ENCODE data around the gene COA8.
A peak's percentile ranks its signal among the peaks of the same experiment; 100 is the strongest.

Gene COA8

GRCh38 chr14:103518422-103519042 lies 44.2 kb upstream of the COA8 start:
- no peak overlapping the region for H3K4me3 ChIP-seq (ENCODE audit: low read length)
- peak; percentile 60 for DNase-seq (ENCODE audit: low read depth)
- TF ChIP-seq CTCF (IDR thresholded peaks at IDR 0.05; ENCODE audit: insufficient read depth, low read depth, low read length, missing control alignments) = peak; percentile 91

DNA sequence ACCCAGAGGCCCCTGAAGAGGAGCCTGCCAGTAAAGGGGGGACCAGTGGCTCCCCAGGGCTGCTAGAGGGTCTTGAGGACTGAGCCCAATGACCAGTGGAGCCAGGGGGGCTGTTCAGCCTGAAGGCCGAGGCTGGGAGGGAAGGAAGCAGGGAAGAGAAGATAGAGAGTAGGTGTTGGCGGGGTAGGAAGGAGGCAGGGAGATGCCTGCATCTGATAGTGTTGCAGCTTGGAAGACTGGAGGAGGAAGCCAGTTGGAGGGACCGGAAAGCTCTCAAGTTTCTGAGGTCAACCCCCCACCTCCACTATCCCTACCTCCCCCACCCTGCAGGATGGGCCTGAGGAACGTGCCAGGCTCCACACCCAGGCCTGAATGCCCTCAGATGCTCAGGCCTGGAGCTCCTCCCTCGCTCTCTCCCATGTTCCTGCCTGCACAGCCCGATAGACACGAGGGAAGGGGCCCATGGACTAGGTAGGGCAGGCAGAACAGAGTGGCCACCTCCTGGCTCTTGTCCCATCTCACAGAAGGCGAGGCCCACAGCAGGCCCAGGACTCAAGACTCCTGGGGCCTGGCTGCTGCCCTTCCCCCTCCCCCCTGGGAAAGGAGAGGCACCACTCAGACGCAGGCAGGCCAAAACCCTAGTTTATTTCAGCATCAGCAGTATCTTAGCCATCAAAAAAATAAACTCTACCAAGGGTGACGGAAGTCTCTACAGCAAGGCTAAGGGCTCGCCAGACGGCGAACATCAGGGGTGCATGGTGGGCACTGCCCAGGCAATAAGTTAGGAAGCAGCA lies 43.5 kb upstream of the COA8 start:
- H3K4me3 ChIP-seq (ENCODE audit: low read length) = no peak overlapping the region
- TF ChIP-seq CTCF (IDR thresholded peaks at IDR 0.05; ENCODE audit: insufficient read depth, low read depth, low read length, missing control alignments) = no peak
- DNase-seq (ENCODE audit: low read depth) = no peak

DNA sequence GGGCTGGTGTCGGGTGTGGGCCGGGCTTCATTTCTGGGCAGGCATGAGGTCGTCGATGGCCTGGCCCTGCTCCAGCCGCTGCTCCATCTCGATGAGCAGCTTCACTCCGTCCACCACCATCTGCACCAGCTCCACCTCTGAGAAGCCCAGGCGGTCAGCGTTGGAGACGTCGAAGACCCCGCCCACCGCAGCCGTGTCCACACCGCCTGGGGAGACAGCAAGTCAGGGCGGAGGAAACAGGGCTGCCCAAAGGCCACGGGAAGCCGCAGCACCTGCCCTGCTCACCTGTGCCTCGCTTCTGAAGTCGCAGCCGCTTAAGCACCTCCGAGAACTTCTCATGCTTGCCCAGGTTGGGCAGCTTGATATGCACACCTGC lies 42.9 kb upstream of the COA8 start:
- no peak for DNase-seq (ENCODE audit: low read depth)
- H3K4me3 ChIP-seq (ENCODE audit: low read length) = no peak overlapping the region
- TF ChIP-seq CTCF (IDR thresholded peaks at IDR 0.05; ENCODE audit: insufficient read depth, low read depth, low read length, missing control alignments) = no peak

- H3K4me3 ChIP-seq (ENCODE audit: low read length) = no peak overlapping the region
- no peak for DNase-seq (ENCODE audit: low read depth)
- TF ChIP-seq CTCF (IDR thresholded peaks at IDR 0.05; ENCODE audit: insufficient read depth, low read depth, low read length, missing control alignments) = no peak
Observed at GRCh38 chr14:103520269-103520656, 42.5 kb upstream of the COA8 start.

GRCh38 chr14:103520657-103521437 lies 41.9 kb upstream of the COA8 start:
- H3K4me3 ChIP-seq (ENCODE audit: low read length) = peak overlapping the region; percentile 60
- DNase-seq (ENCODE audit: low read depth) = peak; percentile 43
- peak; percentile 35 for TF ChIP-seq CTCF (IDR thresholded peaks at IDR 0.05; ENCODE audit: insufficient read depth, low read depth, low read length, missing control alignments)

DNA sequence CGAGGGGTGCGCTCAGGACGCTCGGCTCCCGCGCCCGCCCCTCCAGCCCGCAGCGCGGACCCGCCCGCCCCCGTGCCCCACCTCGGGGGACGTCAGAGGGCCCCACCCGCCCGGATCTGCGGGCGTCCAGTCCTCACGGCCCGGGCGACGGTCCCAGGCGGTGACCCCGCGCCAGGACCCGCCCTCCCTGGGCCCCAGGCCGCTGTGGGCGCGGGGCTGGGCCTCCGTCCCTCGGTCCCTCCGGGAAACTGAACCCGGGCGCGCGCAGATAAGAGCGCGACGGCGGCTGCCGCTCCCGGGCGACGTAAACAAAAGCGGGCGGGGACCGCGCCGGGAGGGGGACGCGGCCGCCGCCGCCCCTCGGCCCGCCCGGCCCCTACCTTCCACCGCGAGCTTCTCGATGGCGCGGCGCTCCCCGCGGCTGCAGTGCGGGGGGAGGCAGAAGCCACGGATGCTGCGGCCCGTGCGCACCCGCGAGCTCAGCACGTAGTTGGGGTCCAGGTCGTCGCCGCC lies 41.3 kb upstream of the COA8 start:
- H3K4me3 ChIP-seq (ENCODE audit: low read length) = peak overlapping the region; percentile 60
- no peak for TF ChIP-seq CTCF (IDR thresholded peaks at IDR 0.05; ENCODE audit: insufficient read depth, low read depth, low read length, missing control alignments)
- DNase-seq (ENCODE audit: low read depth) = no peak
